HL-60 (cell line): Measurements from ENCODE around the gene ZSWIM3.

Experiments used
- DNase-seq, 2 experiments: peaks; one replicate each; pipeline ENCODE4 v3.0.0-alpha.2; 2010 to 2020; ENCODE audit warnings: low read depth in 1 of 2, low spot score in 1 of 2
- H3K27ac ChIP-seq: fragments of 250-450 bp; sonication (Bioruptor Pico); replicated peaks from 2 replicates; pipeline ENCODE4 v1.5.1; 2020; ENCODE audit warnings: mild to moderate bottlenecking, moderate library complexity
- H3K27me3 ChIP-seq: fragments of 250-450 bp; sonication (Bioruptor Pico); 2 replicates; pipeline ENCODE4 v1.5.1; 2021; ENCODE audit warnings: mild to moderate bottlenecking, moderate library complexity; ENCODE audit not compliant: insufficient read depth, poor library complexity, severe bottlenecking
- H3K4me3 ChIP-seq: replicated peaks from 2 replicates; pipeline ENCODE4 v1.5.1; 2011; ENCODE audit warnings: mild to moderate bottlenecking, control low read depth, low read length; ENCODE audit not compliant: insufficient read depth
- GABPA ChIP-seq: IDR thresholded peaks from 2 replicates; pipeline ENCODE4 v1.6.1; 2012; ENCODE audit warnings: low read depth
- POLR2AphosphoS5 ChIP-seq: IDR thresholded peaks from 2 replicates; pipeline ENCODE4 v1.6.1; 2012; ENCODE audit warnings: low read depth
- SPI1 ChIP-seq: IDR thresholded peaks from 2 replicates; pipeline ENCODE4 v1.6.1; 2012; ENCODE audit warnings: low read depth, mild to moderate bottlenecking, borderline replicate concordance
- TF ChIP-seq, protein P1 (sequence below): IDR thresholded peaks from 2 replicates; pipeline ENCODE4 v1.6.1; 2012; ENCODE audit warnings: low read depth; ENCODE audit not compliant: insufficient replicate concordance
- TF ChIP-seq, protein P2 (sequence below): IDR thresholded peaks from one replicate; pipeline ENCODE4 v1.5.1; 2011; ENCODE audit warnings: low read length, control low read depth, inconsistent platforms; ENCODE audit not compliant: insufficient read depth

Gene ZSWIM3

DNA sequence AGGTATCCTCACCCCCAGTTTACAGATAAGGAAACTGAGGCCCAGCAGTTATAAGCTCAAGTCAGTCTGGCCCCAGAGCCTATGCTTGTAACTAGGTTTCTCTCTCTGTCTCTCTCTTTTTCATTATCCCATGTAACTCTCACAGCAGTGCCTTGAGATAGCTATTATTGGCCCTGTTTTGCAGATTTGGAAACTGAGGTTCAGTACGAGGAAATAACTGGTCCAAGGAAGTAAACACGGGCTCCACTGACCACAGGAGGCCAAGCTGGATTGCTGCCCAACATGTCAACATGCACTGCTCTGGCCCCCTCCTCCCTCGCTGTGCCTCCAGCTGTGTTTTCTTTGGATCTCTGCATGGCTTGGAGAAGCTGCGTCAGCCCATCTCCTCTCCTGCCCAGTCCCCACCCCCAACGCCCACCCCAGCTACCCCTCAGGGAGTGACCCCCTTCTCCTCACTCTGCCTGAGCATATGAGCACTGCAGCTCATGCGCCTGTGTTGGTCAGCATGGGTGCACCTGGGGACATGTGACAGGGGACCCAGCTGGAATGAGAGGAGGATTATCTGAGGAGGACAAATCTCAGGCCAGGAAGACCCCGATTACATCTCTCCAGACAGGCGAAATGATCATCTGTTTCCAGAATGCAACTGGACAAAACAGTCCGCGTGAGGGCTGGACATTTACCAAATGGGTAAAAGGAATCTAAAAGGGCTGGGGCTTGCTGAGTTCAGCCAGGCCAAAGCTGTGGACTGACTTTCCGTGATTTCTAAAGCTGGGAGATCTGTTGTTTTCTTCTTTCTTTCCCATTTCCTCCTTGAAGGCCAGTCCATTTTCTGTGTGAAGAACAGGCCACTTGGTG is 62.4 kb downstream of the ZSWIM3 start:
- Histone ChIP-seq H3K4me3 (no peak overlapping the region), H3K27me3 (no peaks in the 10 kb centered on the region), H3K27ac (no peak overlapping the region)
- DNase-seq, result no peak
- TF ChIP-seq GABPA (no peak), POLR2AphosphoS5 (no peak), SPI1 (no peak)
- TF ChIP-seq, protein P1, sequence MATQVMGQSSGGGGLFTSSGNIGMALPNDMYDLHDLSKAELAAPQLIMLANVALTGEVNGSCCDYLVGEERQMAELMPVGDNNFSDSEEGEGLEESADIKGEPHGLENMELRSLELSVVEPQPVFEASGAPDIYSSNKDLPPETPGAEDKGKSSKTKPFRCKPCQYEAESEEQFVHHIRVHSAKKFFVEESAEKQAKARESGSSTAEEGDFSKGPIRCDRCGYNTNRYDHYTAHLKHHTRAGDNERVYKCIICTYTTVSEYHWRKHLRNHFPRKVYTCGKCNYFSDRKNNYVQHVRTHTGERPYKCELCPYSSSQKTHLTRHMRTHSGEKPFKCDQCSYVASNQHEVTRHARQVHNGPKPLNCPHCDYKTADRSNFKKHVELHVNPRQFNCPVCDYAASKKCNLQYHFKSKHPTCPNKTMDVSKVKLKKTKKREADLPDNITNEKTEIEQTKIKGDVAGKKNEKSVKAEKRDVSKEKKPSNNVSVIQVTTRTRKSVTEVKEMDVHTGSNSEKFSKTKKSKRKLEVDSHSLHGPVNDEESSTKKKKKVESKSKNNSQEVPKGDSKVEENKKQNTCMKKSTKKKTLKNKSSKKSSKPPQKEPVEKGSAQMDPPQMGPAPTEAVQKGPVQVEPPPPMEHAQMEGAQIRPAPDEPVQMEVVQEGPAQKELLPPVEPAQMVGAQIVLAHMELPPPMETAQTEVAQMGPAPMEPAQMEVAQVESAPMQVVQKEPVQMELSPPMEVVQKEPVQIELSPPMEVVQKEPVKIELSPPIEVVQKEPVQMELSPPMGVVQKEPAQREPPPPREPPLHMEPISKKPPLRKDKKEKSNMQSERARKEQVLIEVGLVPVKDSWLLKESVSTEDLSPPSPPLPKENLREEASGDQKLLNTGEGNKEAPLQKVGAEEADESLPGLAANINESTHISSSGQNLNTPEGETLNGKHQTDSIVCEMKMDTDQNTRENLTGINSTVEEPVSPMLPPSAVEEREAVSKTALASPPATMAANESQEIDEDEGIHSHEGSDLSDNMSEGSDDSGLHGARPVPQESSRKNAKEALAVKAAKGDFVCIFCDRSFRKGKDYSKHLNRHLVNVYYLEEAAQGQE, result no peak
- TF ChIP-seq, protein P2, sequence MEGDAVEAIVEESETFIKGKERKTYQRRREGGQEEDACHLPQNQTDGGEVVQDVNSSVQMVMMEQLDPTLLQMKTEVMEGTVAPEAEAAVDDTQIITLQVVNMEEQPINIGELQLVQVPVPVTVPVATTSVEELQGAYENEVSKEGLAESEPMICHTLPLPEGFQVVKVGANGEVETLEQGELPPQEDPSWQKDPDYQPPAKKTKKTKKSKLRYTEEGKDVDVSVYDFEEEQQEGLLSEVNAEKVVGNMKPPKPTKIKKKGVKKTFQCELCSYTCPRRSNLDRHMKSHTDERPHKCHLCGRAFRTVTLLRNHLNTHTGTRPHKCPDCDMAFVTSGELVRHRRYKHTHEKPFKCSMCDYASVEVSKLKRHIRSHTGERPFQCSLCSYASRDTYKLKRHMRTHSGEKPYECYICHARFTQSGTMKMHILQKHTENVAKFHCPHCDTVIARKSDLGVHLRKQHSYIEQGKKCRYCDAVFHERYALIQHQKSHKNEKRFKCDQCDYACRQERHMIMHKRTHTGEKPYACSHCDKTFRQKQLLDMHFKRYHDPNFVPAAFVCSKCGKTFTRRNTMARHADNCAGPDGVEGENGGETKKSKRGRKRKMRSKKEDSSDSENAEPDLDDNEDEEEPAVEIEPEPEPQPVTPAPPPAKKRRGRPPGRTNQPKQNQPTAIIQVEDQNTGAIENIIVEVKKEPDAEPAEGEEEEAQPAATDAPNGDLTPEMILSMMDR, result no peak

DNA sequence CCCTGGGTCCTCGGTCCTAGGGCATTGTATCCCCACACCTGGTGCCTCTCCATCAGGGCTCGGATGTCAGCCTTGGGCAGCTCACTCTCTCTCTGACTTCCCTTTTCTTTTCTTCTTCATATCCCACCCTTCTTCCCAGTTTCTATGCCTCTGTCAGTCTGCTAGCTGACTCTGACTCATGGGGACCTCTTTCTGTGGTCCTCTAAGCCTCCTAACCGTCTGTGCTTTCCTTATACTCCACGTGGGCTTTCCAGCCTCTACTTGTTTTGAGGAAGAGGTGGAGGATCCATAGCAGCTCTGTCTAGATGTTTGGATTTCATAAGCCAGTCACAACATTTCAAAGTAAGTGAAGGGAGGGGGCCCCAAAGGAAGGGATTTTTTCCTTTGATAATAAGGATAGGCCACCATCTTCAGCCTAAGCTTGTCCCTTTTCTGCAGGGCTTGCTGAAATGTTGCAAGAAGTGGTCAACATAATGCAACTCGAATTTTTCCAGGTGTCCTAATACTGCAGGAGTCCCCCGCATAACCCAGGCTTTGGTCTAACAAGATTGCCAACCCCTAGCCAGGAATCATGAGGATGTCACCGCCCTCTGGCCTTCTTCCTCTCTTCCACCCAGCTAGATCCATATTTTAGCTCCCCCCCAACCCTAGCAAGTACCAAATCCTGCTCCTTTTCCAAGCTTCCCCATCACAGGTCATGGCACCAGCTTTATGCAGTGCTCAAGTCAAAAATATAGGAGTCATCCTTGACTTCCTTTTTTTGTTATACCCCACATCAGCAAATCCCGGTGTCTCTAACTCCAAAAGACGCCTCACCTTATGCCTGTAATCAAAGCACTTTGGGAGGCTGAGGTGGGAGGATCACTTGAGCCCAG is 63.3 kb downstream of the ZSWIM3 start:
- DNase-seq, result no peak
- no peak overlapping the region for H3K27ac ChIP-seq
- no peaks in the 10 kb centered on the region for H3K27me3 ChIP-seq
- no peak overlapping the region for H3K4me3 ChIP-seq
- TF ChIP-seq GABPA (no peak), SPI1 (peak; percentile 65)

DNA sequence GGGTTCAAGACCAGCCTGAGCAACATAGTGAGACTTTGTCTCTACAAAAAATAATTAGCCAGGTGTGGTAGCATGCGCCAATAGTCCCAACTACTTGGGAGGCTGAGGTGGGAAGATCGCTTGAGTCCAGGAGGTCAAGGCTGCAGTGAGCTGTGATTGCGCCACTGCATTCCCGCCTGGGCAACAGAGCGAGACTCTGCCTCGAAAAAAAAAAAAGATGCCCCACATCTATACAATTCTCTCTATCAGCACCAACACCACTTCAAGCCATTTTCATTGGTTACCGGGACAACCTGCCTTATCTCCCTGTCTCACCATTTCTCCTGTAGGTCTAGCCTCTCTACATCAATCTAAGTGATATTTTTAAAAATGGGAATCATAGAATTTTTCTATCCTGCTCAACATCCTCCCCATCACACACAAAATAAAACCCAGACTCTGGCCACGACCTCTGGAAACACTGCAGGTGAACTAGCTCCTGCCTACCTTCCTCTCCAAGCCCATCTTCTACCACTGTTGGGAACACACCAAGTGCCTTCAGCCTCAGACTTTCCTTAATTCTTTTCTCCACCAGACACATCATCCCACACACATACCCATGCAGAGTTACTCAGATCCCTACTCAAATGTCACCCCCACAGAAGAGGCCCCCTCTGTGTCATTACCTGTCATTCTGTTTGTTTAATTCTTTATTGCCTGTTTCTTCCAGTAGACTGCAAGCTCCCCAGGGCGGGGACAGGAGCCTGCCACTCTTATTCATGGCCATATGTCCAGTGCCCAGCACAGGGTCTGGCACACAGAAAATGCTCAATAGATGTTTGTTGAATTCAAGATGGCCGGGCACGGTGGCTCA is 64.1 kb downstream of the ZSWIM3 start:
- H3K27me3 ChIP-seq, result no peaks in the 10 kb centered on the region
- DNase-seq, result no peak
- TF ChIP-seq, protein P2, result no peak
- TF ChIP-seq, protein P1, result no peak
- TF ChIP-seq SPI1, result no peak
- TF ChIP-seq POLR2AphosphoS5, result no peak
- no peak for TF ChIP-seq GABPA
- H3K4me3 ChIP-seq, result no peak overlapping the region
- no peak overlapping the region for H3K27ac ChIP-seq
